Cardiac fibroblast (primary cell): ENCODE data around the gene MRPS31.

Experiments used
- DNase-seq, 2 donors: peaks; one replicate each; pipeline versions ENCODE4 v3.0.0 to v3.0.0-alpha.2; 2010; ENCODE audit warnings: low read depth in 2 of 2
- H3K4me3 ChIP-seq, 2 donors: replicated peaks in 1 of 2; 1 replicate in 1 of 2; 2 replicates in 1 of 2; pipeline ENCODE4 v1.5.1; 2011; ENCODE audit warnings: low read depth in 2 of 2, low read length in 2 of 2, mild to moderate bottlenecking in 2 of 2, moderate library complexity in 1 of 2
- TF ChIP-seq, protein P1 (sequence below): IDR thresholded peaks from one replicate; pipeline ENCODE4 v1.5.1; 2011; ENCODE audit warnings: low read depth, mild to moderate bottlenecking, low read length, inconsistent platforms

MRPS31 gene

DNA sequence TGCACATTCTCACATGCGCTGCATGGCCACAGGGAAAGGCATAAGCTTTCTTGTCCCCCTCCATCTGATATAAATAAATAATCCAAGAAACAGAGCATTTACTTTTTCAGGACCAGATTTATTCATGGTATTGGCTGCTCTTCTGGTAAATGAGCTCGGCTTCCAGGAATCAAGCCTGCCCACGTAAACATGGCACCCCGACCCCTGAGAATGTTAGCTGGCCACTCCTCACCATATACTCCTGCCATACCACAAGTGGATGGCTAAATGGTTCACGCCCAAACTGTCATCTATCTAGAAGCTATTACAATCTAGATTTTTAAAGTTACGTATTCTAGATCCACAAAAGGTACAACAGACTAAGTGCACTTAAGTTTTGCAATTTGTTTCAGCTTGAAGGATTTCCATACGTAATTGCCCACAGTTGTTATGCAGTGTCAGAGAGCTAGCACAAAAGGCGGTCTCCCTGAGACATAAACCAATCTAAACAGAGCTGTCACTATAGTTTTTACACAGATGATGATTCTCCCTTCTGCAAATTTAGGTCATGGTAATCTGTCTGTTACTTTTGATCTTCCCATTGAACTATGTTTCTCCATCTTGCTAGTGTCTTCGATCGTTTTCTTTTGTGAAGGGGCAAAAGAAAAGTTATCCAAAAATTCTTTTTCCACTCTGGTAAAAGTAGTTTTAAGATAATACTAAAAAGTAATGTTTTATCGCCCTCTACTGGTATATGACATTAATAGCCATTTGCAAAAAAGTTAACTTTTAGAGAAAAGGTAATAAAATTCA lies 88.3 kb downstream of the MRPS31 start:
- TF ChIP-seq, protein P1, sequence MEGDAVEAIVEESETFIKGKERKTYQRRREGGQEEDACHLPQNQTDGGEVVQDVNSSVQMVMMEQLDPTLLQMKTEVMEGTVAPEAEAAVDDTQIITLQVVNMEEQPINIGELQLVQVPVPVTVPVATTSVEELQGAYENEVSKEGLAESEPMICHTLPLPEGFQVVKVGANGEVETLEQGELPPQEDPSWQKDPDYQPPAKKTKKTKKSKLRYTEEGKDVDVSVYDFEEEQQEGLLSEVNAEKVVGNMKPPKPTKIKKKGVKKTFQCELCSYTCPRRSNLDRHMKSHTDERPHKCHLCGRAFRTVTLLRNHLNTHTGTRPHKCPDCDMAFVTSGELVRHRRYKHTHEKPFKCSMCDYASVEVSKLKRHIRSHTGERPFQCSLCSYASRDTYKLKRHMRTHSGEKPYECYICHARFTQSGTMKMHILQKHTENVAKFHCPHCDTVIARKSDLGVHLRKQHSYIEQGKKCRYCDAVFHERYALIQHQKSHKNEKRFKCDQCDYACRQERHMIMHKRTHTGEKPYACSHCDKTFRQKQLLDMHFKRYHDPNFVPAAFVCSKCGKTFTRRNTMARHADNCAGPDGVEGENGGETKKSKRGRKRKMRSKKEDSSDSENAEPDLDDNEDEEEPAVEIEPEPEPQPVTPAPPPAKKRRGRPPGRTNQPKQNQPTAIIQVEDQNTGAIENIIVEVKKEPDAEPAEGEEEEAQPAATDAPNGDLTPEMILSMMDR = peak; percentile 33
- H3K4me3 ChIP-seq = no peak overlapping the region
- peak; percentile 52 for DNase-seq

DNA sequence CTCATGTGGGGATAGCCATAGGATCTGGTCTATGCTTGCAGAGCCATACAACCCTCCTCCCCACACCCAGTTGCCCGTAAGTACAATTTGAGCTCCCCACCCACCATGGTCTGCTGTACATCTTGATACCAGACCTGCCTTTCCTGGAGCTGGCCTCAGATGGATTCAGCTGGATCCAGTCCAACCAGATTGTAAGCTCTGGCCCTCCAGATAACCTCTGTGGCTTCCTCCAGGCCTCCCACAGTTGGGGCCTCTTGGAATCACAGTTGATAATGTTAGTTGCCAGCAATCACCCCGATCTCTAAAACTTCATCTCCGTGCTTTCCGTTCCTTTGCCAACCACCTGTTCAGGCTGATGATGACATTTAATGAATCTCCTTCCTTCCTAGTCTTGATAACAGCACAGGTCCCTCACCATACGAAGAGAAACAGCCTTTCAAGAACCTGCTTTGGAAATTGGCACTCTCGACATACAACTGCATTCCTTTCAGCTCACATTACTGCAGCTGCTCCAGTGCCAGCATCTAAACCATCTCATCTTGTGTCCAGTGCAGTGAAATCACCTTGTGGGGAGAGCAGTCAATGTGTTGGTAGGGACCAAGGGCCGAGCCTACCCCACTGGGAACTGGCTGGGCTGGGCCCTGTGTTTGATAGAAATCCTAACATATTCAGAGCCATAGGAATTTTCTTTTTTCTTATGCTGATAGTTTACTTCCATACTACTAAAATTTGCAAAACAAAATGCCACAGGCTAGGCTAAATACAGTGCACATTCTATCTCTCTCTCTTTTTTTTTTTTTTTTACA lies 89.4 kb downstream of the MRPS31 start:
- peak in 1 of 2 donors; percentile 50 for DNase-seq
- H3K4me3 ChIP-seq = no peak overlapping the region
- TF ChIP-seq, protein P1 = no peak

DNA sequence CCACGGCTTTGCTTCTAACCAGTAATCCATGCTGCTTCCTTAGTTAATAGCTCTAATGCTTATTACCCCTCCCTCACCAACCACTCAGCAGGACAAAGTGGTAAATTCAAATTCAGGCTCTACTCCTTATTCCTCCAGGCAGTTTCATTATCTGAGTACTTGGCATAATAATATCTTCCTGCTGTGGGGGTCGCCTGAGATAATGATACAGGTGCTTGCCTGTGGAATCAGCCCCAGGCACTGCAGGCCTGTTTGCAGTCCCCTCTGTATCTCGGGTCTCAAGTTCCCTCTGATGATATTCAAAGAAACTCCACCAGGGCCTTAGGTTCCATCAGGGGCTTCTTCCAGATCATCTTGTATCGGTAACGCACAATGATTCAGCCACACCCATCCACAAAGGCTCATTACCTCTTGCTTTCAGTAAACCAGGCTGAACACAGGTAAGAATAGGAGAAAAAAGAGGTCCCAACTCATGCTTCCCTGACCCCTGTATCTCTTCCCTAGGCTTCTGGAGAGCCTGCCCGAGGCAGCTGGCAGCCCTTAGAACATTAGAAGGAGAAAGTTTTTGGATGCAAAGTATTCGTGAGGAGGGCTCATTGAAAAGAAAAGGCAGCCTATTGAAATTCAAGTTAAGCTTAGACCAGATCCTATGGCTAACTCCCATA lies 90.2 kb downstream of the MRPS31 start:
- DNase-seq = no peak
- no peak overlapping the region for H3K4me3 ChIP-seq
- TF ChIP-seq, protein P1 = no peak

DNA sequence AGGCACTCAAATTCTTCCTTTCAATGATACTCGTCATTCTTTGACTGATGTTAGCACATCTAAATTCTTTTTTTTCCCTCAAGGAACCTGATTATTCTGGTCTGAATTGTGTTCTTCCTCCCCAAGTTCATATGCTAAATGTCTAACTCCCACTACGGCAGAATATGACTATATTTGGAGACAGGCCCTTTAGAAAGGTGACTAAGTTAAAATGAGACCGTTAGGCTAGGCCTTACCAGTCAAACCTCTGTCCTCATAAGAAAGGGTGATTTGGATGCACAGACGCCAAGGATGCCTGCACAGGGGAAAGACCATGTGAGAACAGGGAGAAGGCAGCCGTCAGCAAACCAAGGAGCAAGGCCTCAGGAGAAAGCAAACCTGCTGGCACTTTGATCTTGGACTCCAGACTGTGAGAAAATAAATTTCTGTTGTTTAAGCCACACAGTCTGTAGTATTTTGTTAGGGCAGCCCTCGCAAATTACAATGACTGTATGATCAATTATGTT lies 91.5 kb downstream of the MRPS31 start:
- TF ChIP-seq, protein P1 = no peak
- no peak overlapping the region for H3K4me3 ChIP-seq

More for the DNA sequence above, 91.5 kb downstream of the MRPS31 start:
- DNase-seq = no peak
